IPS-NIHi7 (cell line): ENCODE data around the gene DUSP11.
A peak's percentile ranks its signal among the peaks of the same experiment; 100 is the strongest.
"Not testable (repeated sequence)": the region's sequence is repeated elsewhere in the genome, so short reads cannot be mapped to it uniquely, and the experiment has no call there.

Experiments
- DNase-seq: peaks from one replicate; pipeline ENCODE4 v3.0.0; 2012; ENCODE audit warnings: mixed read lengths; ENCODE audit errors: extremely low spot score

DUSP11 gene

DNA sequence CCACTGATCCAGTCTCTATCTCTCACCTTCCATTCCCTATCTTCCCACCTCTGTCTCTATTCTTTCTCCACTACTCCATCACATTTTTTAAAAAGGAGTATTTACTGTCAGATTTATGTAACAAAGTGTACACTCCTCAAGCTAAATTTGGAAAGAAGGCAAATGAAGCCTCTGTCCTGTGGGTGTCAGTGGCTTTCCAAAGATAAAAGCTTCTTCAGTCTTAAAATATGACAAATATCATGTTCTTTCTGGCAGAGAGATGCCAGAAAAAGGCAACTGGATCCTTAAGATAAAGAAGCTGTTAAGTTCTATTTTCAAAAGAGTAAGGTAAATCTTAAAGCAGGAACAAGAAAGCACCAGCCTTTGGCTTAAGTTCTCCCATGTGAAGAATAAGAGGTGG is 7.1 kb downstream of the DUSP11 start:
- DNase-seq: no peak

DNA sequence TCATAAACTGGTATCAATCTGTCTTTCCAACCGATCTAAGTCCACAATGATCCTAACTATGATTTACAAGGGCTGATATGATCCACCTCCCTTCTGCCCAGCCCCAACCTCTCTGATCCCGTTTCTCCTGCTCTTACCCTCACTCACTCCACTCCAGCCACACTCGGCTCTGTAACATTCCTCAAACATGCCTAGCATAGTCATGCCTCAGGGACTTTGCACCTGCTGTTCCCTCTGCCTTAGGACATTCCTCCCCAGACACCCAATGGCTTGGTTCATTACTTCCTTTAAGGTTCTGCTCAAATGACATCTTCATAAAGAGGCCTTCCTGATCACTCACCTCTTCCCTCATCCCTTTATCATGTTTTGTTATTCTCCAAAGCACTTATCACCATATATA is 9.2 kb downstream of the DUSP11 start:
- no peak for DNase-seq

- no peak for DNase-seq
Measured at GRCh38 chr2:73766994-73767393, 12.9 kb downstream of the DUSP11 start.

GRCh38 chr2:73766349-73766748 is 13.6 kb downstream of the DUSP11 start:
- DNase-seq: no peak

GRCh38 chr2:73764945-73765344 is 15.0 kb downstream of the DUSP11 start:
- no peak for DNase-seq

DNA sequence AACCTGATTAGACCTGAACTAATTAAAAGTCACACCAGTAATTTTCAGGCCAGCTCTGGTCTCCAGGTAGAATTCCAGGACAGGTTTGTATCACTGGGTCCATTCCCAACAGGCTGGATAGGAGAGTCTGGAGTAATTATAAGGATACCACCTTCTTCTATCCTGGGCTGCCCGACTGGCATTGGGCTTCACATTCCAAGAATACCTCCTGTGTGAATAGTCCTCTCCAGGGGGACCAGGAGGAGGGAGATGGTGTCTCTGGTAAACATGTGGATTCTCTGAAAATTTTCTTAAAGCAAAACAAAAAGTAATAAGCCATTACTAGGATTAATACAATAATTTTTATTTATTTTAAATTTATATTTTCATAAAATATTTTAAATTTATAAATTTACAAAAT is 17.3 kb downstream of the DUSP11 start:
- no peak for DNase-seq

- no peak for DNase-seq
Measured at GRCh38 chr2:73759904-73760303, 20.0 kb downstream of the DUSP11 start.

GRCh38 chr2:73759285-73759764 is 20.6 kb downstream of the DUSP11 start:
- no peak for DNase-seq

- DNase-seq: not testable (repeated sequence)
Measured at GRCh38 chr2:73754332-73754731, 25.6 kb downstream of the DUSP11 start.

DNA sequence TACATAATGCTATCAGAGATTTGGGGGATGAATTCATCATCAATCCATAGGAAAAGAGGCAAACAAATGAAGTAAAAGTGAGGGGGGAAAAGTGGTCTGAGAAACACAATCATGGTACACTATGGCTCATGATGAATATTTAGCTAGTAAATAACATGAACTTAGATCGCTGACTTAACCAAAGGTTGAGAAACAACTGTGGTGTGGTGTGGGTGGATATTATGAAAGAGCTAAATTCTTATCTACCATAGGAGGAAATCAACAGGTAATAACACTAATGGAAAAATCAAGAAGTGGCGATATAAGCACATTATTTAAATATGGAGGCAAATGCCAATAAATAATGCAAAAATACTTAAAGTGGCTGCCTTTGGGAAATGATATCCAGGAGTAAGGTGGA is 30.6 kb downstream of the DUSP11 start:
- DNase-seq: no peak

GRCh38 chr2:73746877-73747208 is 33.1 kb downstream of the DUSP11 start:
- no peak for DNase-seq

- peak; percentile 32 for DNase-seq
Measured at GRCh38 chr2:73746015-73746876, 33.7 kb downstream of the DUSP11 start.

DNA sequence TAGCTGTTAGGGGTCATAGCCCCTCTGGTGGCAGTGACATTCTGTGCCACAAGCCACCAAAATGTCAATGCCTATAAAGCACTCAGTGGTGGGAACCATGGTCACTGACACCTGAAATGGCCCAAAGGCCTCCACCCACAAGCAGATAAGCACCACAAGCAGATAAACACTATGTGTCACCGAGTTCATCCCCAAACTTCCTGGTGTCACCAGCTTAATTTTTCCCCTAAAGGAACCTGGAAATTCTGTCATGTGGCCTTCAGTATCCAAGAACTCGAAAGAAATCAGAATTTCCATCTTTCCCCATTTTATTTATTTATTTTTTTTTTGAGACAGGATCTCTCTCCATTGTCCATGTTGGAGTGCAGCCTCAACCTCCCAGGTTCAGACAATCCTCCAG is 39.1 kb downstream of the DUSP11 start:
- no peak for DNase-seq

DNA sequence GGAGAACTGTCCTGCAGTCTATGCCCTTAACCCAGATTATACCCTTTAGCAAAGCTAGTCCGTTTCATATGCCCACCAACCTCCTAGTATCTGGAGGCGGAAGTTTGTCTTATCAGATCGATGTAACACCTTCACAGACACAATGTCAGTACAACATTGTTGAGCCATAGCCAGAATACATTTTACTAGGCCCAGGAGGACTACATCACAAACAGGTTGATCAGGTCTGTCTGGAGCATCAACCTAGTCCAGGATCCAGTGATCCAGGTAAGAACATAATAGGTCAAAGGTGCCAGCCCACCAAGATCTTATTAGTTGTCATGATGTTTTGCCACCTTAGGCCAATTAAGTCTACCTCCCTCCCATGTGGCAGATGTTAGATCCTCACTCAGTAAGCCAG is 40.8 kb downstream of the DUSP11 start:
- no peak for DNase-seq

- DNase-seq: peak; percentile 100
Measured at GRCh38 chr2:73736855-73737779, 42.8 kb downstream of the DUSP11 start, which contains the start of gene TPRKB. TSS of gene TPRKB (minus strand) at chr2:73737345. CDS start at chr2:73734569, 2,776 bp downstream.

DNA sequence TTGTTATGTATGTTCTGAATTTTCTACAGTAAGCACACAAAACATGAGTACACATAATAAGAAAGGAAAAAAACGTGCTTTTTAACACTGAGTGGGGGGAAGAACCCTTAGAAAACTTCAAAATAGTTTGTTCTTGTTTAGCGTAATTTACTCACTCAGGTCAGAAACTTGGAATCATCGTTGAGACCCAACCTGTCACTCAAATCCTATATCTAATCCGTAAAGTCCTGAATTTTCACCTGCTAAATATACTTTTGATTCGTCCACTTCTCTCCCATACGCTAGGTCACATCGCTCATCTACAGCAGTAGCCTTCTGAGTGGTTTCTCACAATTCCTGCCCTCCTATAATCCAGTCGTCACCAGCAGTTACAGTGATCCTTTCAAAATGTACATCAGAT is 43.5 kb downstream of the DUSP11 start:
- DNase-seq: no peak

- DNase-seq: no peak
Measured at GRCh38 chr2:73730810-73731209, 49.1 kb downstream of the DUSP11 start.

DNA sequence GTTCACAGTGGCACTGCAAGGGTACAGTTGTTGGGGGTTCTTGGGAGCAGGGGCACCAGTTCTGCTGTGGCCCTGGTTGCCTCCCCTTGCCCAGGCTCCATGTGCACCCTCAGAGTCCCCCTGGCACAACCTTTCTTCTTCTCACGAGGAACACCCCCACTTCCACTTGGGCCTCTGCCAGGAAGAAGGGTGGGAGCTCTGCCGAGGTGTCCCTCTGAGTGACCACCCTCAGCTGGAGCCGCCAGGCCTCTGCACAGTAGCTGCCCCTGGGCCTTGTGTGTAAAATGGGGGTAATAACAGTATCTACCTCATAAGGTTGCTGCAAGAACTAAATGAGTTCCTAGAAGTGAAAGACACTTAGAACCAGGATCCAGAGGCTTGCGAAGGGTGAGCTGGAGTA is 51.2 kb downstream of the DUSP11 start:
- no peak for DNase-seq

DNA sequence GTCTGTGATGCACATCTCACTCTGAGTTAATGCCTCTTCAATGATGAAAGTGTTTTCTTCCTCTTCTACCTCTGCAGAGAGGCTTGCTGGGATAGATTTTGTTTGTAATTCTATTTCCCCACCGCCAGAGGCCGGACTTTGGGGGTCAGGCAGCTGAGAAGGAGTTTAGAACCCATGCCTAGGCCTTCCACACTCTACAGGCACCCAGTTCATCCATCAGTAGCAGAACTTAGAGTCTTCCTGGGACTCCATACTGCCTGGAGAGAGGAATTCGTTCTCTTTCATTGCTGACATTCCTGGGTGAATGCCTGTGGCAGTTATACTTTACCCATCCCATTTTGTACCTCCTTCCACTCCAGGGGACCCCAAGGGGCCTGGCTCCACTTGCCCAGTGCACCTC is 51.9 kb downstream of the DUSP11 start:
- DNase-seq: no peak

- not testable (repeated sequence) for DNase-seq
Measured at GRCh38 chr2:73726657-73727056, 53.2 kb downstream of the DUSP11 start.

DNA sequence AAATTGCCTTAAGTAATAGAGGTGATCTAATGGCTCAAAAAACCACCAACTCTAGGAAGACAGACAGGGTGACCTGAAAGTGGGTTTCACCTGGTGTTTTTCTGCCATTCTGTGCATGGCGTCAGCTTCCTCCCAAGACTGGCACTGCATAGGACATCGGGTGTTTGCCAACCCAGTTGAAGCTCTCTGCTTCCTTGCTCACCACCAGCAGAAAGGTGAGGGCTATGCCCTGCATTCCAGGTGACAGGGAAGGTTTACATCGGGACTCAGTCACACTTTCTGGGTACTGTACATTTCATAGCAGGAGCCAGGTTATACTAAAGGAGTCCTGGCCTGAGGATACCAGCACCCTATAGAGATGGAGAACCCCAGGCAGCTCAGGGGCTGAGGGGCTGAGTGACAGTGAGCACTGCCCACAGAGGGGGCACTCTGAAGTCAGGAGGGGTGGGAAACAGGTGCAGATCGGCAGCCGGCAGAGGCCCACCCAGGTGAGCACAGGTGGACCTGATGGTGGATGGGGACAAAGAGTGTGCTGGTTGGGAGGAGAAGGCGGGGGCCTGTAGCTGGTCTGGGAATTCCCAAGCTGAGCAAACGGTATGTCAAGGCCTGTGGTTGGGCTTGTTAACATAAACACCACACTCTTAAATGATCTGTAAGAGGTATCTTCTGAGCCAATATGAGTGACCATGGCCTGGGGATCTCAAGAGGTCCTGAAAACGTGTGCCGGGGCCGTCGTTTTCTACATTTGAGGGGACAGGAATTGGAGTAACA is 60.9 kb downstream of the DUSP11 start:
- DNase-seq: no peak

DNA sequence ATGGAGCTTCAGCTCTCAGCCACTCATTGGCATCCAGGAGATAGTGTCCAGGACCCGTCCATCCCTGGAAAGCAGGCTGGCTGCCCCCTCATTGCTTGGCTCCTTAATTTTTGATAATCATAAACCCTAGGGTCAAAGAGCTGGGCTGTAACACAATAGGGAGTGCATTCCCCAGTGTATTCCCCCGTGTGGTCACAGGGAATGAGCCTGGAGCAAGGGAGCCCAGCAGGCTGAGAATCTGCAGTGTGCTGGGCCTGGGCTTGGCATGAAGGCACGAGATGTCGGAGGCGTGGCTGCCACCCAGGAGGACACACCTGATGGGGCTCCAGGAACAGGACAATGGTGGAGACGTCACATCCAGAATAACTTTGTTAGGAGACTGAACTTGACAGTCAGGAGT is 61.5 kb downstream of the DUSP11 start:
- DNase-seq: no peak
